Measurements from ENCODE around the gene ZP1.

The ZP1 gene

DNA sequence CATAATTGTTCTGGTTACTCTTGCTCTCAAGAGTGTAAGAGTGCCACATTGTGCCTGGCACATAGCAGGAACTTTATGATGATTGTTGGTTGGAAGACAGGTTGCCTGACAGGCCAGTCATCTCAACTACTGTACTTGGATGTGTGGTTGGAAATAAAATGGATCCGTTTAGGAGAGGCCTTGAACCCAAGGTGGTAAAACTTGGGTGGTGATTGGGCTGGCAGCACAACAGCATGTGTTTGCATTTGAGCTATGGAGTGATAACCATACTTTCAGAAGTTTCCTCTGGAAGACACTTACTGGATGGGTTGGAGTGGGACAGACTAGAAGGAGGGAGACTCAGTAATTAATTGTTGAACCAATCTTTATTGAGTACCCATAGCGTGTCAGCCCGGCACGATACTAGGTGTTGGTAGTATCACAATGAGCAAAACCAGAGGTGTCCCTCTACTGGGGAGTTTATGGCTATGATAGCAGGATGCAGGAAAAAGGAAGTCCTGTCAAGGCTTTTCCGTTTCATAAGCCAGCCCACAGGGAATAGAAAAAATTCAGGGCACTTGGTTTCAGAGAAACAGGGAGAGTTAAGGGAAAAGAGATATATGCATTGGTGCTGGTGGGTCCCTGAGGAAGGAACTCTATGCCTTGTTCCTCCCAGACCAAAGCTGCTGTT lies 43.5 kb downstream of the ZP1 start:
- no peak for DNase-seq

DNA sequence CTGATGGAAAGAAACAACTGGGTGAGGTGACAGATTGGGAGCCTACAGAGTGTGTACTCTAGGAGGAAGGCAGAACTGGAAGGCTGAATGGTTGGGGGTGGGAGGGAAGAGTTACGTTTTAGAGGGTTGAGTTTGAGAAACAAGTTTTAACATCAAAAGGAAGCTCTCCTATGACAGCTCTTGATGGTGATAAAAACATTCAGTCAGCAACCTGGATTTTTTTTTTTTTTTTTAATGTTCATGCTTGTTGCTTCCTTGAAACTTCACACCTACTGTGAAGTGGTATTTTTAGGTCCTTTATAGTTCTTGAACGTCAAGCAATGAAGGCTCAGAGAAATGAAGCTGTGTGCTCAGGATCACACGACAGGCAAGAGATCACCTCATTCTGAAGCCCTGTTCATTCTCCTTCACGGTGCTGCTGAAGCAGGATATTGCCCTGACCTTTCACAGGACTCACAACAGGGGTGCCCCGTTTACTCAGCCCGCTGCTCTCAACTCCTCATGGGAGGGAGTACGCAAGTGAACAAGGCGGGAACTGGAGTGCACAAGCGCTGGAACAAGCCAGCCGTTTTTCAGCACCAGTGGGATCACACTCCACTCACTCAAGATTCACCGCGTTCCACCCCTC lies 45.0 kb downstream of the ZP1 start:
- peak; percentile 62 for DNase-seq

DNA sequence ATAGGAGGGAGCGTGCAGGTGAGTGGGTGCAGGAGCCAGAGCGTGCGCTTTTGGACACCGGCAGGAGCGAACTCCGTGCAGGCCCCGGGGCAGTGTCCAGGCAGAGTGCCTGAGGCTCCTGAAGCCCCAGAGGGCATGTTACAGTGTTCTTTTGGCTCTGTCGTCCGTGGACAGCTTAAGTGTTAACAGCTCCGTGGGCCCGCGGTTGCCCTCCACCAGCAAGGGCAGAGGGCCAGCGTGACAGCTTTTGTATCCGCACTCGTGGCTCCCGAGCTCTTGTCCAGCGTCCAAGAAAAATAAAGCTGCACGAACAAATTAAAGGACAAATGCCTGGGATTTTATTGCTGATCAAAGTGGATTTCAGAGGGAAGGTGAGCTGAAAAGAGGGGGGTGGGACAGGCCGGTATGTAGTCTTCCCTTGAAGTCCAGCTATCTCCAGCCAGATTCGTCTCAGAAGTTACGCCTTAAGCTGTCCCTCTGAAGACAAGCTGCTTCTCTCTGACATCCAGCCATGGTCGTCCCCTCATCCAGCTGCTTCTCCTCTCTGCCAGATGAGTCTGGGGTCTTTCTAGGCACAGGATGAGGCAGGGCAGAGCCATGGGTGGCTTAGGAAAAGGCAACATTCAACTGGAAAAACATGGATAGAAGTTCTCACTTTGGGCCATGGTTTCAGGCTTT lies 45.6 kb downstream of the ZP1 start:
- DNase-seq = no peak

DNA sequence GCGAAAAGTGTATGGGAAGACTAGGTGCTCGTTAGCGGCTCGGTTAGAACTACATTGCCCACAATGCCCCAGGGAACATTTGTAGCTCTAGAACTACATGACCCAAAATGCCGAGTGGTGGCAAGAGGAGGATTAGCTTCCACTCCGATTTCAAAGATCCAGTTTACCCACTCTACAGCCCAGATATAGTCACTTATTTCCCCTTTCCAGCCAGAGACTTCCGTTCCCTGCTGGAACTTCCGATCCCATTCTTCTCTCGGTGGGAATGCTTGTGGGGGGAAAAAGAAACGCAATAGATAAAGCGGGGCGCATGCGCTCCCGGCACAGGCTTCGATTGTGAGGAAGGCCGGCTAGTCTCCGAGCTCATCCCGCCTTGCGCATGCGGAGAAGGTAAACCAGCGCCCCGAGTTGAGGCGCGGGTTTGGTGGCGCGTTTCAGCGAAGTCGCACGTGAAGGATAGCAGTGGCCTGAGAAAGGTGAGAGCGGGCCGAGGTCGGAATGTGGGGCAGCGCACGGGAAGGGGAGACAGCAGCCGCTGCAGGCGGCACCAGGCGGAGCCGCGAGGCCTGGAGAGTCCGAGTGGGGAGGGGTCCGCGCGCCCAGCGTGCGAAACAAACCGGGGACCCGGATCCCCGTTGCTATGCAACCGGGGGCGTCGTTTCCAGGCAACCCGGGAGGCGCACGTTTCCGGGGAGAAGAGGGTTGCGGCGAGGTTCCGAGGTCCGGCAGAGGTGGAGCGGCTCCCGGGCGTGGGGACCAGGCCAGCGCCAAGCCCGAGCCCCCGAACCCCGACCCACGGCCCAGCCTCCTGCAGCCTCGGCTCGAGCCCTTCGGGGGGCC lies 46.7 kb downstream of the ZP1 start, which contains the start of gene TMEM109:
Gene TMEM109 (plus strand): TSS at position 366 of the 840 bp plus-strand sequence. CDS start 5,536 bp downstream, outside the sequence.
- DNase-seq = peak; percentile 91

GRCh38 chr11:60914633-60915247 lies 47.4 kb downstream of the ZP1 start:
- DNase-seq = peak; percentile 35

- peak; percentile 81 for DNase-seq
Measured at GRCh38 chr11:60915248-60915914, 48.0 kb downstream of the ZP1 start.

DNA sequence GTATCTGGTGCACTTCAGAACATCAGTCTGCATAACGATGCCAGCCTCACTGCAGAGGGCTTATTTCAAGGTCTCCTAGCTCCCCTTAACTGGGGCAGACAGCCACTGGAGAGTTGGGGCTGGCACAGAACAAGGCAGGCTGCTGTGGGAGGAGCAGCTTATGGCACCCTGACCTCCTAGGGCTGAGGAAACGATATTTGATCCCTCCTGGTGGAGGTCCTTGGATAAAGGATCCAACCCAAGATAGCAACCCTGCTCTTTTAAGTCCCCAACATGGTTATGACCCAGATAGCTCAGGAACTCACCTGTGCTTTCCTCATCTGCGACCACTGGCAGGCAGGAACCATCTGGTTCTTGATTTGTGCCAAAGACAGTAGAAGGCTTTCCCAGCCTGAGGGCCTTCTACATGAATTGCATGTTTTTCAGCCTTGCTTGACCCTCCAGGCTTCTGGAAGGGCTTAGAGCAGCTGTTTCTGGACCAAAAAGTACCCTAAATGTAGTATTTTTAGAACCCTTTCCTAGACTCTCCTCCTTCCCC lies 49.4 kb downstream of the ZP1 start:
- no peak for DNase-seq

DNA sequence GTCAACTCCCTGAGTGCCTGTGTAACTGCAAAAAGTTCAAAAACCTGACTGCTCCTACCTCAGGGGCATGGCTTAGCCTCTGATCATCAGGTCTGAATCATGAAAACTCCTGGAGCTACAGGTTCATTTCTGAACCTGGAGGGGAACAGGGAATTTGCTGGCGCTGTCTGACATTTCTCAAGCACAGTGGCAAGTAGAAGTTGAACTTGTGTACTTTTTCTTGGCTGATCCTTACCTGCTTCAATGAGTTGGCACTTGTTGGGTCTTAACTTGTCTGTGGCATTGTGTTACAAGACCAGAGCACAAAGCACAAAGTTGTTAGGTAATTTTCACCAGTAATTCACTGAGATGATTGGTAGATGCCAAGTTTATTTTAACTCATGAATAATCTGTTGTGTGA lies 49.9 kb downstream of the ZP1 start:
- no peak for DNase-seq

DNA sequence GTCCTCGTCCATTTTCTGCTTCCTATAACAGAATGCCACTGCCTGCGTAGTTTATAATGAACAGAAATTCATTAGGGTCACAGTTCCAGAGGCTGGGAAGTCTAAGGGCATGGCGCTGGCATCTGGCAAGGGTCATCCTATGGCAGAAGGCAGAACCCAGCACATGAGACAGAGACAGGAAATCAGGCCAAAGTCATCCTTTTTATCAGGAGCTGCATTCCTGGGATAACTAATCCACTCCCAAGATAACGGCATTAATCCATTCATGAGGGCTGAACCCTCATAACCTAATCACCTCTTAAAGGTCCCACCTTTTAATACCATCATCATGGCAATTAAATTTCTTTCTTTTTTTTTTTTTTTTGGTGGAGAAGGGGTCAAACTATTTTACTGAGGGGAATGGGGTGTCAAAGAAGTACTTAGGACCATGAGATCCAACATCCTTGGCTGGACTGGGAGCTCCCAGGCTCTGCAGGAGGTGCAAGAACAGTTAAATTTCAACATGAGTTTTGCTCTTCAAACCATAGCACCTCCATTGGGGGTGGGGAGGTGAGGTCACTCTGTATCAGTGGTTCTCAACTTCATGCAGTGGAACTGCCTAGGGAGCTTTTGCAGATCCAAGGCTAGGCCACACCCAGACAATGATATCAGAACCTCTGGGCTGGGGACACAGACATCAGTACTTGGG lies 51.1 kb downstream of the ZP1 start:
- no peak for DNase-seq

GRCh38 chr11:60918939-60919265 lies 51.6 kb downstream of the ZP1 start:
- DNase-seq = no peak

DNA sequence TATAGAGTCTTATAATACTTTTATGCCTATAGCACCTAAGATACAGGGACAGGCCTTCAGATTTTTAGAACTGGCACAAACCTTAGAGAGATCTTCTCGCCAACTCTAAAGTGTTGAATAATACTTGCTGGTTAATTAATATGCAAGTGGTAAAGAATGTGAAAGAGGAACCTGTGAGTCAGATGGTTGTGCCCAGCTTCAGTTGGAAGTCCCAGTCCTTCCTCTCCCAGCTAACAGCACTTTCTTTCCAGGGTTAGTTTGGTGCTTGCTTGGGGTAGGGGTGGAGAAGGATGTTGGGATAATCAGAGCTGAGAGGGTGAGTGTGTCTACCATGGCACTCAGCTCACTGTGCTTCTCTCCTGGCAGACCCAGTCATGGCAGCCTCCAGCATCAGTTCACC lies 52.0 kb downstream of the ZP1 start:
- DNase-seq = no peak

DNA sequence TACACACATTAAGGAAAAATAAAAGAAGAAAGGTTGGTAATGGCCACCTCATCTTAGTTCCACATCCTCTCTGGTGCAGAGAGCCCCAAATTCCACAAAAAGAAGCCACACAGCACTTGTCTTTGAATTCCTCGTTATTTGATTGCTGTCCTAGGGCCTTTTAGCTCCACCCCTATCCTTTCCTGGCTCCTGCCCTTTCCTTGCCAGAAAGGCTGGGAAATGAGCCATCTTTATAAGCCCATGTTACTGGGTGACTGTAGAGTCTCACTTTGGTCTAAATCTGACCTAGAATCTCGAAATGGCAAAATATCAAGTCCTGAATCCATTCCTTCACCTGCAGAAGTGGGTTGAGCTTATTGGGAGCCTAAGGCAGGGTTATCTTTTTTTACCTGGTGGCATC lies 52.6 kb downstream of the ZP1 start:
- no peak for DNase-seq

- DNase-seq = no peak
Measured at GRCh38 chr11:60921259-60921658, 53.9 kb downstream of the ZP1 start.

- DNase-seq = no peak
Measured at GRCh38 chr11:60921777-60922335, 54.5 kb downstream of the ZP1 start.

- DNase-seq = no peak
Measured at GRCh38 chr11:60922906-60923305, 55.6 kb downstream of the ZP1 start.

GRCh38 chr11:60923326-60923725 lies 56.0 kb downstream of the ZP1 start:
- DNase-seq = no peak

GRCh38 chr11:60923800-60924109 lies 56.4 kb downstream of the ZP1 start:
- no peak for DNase-seq

DNA sequence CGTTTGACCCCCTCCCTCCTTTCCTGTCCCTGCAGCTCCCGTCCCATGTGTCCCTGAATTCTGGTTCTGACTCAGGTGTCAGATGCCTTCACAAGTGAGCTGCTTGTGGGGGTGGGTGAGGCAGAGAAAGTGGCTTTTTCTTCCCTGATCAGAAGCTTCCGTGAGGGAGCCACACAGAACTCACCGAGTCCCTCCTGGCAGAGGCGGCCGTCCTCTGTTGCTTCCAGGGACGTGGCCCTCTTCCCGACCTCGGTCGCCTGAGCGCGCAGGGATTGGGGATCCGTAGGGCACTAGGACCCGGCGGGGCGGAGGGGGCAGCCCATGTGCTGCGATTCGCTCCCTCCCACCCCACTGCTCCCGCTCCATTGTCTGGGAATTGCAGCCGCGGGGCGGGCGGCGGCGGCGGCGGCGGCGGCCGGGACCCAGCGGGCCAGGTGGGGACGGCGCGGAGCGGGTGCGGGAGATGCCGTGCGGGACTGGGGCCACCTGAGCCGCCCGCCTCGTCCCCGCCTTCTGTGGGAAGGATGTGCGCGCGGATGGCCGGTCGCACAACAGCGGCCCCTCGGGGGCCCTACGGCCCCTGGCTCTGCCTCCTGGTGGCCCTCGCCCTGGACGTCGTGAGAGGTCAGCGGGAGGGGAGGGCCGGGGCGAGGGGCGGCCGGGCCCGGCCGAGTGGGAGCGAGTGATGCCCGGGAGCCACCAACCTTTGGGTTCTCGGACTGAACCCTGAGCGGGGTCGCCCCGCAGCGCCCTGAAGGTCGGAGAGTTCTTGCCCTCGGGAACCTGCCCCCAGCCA lies 57.0 kb downstream of the ZP1 start, which contains the start of gene TMEM132A:
Gene TMEM132A (plus strand): TSS at position 351 of the 796 bp plus-strand sequence. CDS start 174 bp downstream, at position 525.
- no peak for DNase-seq

Data from CD4-positive, alpha-beta T cell treated with Interleukin-17A for 1 hour (primary cell).